RWPE2 (cell line): ENCODE data around the gene CCDC158.

ENCODE experiments used
- ATAC-seq: fragments of 200-7000 bp; cut with Tn5 transposase; 3 replicates; pipeline ENCODE4 v1.9.1; 2021; ENCODE audit warnings: low read depth
- DNase-seq: peaks from one replicate; pipeline ENCODE4 v3.0.0-alpha.2; 2020; ENCODE audit warnings: low spot score
- H3K27ac ChIP-seq: fragments of 450-650 bp; 2 replicates; pipeline ENCODE4 v1.5.1; 2017; ENCODE audit warnings: mild to moderate bottlenecking; ENCODE audit not compliant: poor library complexity, severe bottlenecking
- H3K27me3 ChIP-seq: fragments of 250-450 bp; sonication (Bioruptor Pico); 2 replicates; pipeline ENCODE4 v1.5.1; 2021; ENCODE audit warnings: mild to moderate bottlenecking, moderate library complexity; ENCODE audit not compliant: insufficient read depth, poor library complexity, severe bottlenecking
- H3K36me3 ChIP-seq: fragments of 250-450 bp; sonication (Bioruptor Pico); 2 replicates; pipeline ENCODE4 v1.5.1; 2020; ENCODE audit warnings: low read depth, mild to moderate bottlenecking, moderate library complexity
- H3K4me1 ChIP-seq: fragments of 250-450 bp; sonication (Bioruptor Pico); 2 replicates; pipeline ENCODE4 v1.5.1; 2021; ENCODE audit warnings: mild to moderate bottlenecking, moderate library complexity; ENCODE audit not compliant: insufficient read depth, poor library complexity, severe bottlenecking
- H3K4me3 ChIP-seq: fragments of 250-450 bp; sonication (Bioruptor Pico); 2 replicates; pipeline ENCODE4 v1.5.1; 2021; ENCODE audit warnings: mild to moderate bottlenecking, moderate library complexity; ENCODE audit not compliant: severe bottlenecking
- H3K9me3 ChIP-seq: fragments of 250-450 bp; sonication (Bioruptor Pico); 2 replicates; pipeline ENCODE4 v1.5.1; 2021; ENCODE audit warnings: mild to moderate bottlenecking, moderate library complexity; ENCODE audit not compliant: severe bottlenecking
- CTCF ChIP-seq: fragments of 450-650 bp; IDR thresholded peaks from one replicate; pipeline ENCODE4 v1.5.1; 2017; ENCODE audit warnings: mild to moderate bottlenecking, moderate library complexity; ENCODE audit not compliant: poor library complexity, severe bottlenecking

The CCDC158 gene

GRCh38 chr4:76309939-76310550 is 110.9 kb downstream of the CCDC158 start:
- Histone ChIP-seq H3K27me3 (no peaks in the 10 kb centered on the region), H3K4me1 (peaks cover 4% of the 10 kb centered on the region), H3K4me3 (no peak overlapping the region), H3K27ac (no peak overlapping the region), H3K9me3 (no peaks in the 10 kb centered on the region), H3K36me3 (peaks cover 4% of the 10 kb centered on the region; the same call in 1 of the 2 replicates)
- TF ChIP-seq CTCF, result no peak
- no peak for ATAC-seq
- DNase-seq, result no peak

GRCh38 chr4:76308548-76308947 is 112.4 kb downstream of the CCDC158 start:
- no peak overlapping the region for H3K27ac ChIP-seq
- no peak overlapping the region for H3K4me3 ChIP-seq
- peaks cover 4% of the 10 kb centered on the region; the same call in 1 of the 2 replicates for H3K36me3 ChIP-seq
- ATAC-seq, result no peak
- no peaks in the 10 kb centered on the region for H3K27me3 ChIP-seq
- no peak for DNase-seq
- TF ChIP-seq CTCF, result no peak
- H3K4me1 ChIP-seq, result peaks cover 4% of the 10 kb centered on the region
- H3K9me3 ChIP-seq, result no peaks in the 10 kb centered on the region

GRCh38 chr4:76307660-76308014 is 113.3 kb downstream of the CCDC158 start:
- Histone ChIP-seq H3K36me3 (peaks cover 4% of the 10 kb centered on the region; the same call in 1 of the 2 replicates), H3K4me1 (peaks cover 4% of the 10 kb centered on the region), H3K4me3 (peak overlapping the region; percentile 54), H3K27ac (no peak overlapping the region), H3K27me3 (no peaks in the 10 kb centered on the region), H3K9me3 (no peaks in the 10 kb centered on the region)
- DNase-seq (no peak), ATAC-seq (no peak)
- TF ChIP-seq CTCF, result no peak

- H3K4me1 ChIP-seq, result peaks cover 4% of the 10 kb centered on the region
- peaks cover 4% of the 10 kb centered on the region; the same call in 1 of the 2 replicates for H3K36me3 ChIP-seq
- TF ChIP-seq CTCF, result peak; percentile 64
- peak overlapping the region; percentile 47 for H3K27ac ChIP-seq
- no peaks in the 10 kb centered on the region for H3K27me3 ChIP-seq
- no peaks in the 10 kb centered on the region for H3K9me3 ChIP-seq
- DNase-seq, result peak; percentile 70
- peak; percentile 52 for ATAC-seq
- H3K4me3 ChIP-seq, result peak overlapping the region; percentile 54
Measured at GRCh38 chr4:76306882-76307659, 113.9 kb downstream of the CCDC158 start.
